IPS DF 6.9 (cell line): ENCODE measurements around the gene APPL2.
"Not testable (repeated sequence)": the region's sequence is repeated elsewhere in the genome, so short reads cannot be mapped to it uniquely, and the experiment has no call there.

Experiments used
- DNase-seq: peaks from one replicate; pipeline ENCODE4 v3.0.0-alpha.2; 2013; ENCODE audit warnings: low read depth, low spot score
- H3K27ac ChIP-seq: one replicate; pipeline ENCODE4 v1.5.1; 2013; ENCODE audit warnings: low read length, control low read depth
- H3K27me3 ChIP-seq: 2 replicates; pipeline ENCODE4 v1.6.1; 2013; ENCODE audit warnings: mild to moderate bottlenecking, low read length; ENCODE audit not compliant: control insufficient read depth, insufficient read depth
- H3K36me3 ChIP-seq: 2 replicates; pipeline ENCODE4 v1.6.1; 2013; ENCODE audit warnings: low read length; ENCODE audit not compliant: control insufficient read depth, insufficient read depth
- H3K4me1 ChIP-seq: 2 replicates; pipeline ENCODE4 v1.6.1; 2013; ENCODE audit warnings: low read length; ENCODE audit not compliant: control insufficient read depth, insufficient read depth
- H3K4me3 ChIP-seq: 2 replicates; pipeline ENCODE4 v1.5.1; 2013; ENCODE audit warnings: mild to moderate bottlenecking, low read length
- H3K9me3 ChIP-seq: 2 replicates; pipeline ENCODE4 v1.6.1; 2013; ENCODE audit warnings: low read length, inconsistent platforms; ENCODE audit not compliant: control insufficient read depth, insufficient read depth
- WGBS: extraction: QIAGEN DNeasy Blood & Tissue Kit; methylation state at CpG from one replicate; pipeline ENCODE4 v1.1.7; 2013; ENCODE audit warnings: mixed read lengths, missing lambda C conversion rate; ENCODE audit not compliant: insufficient read length, insufficient coverage; 5-methylcytosine and 5-hydroxymethylcytosine counted together

The APPL2 gene

GRCh38 chr12:105256921-105257320 is 20.9 kb upstream of the APPL2 start:
- H3K27ac ChIP-seq: no peak overlapping the region
- no peak overlapping the region for H3K4me3 ChIP-seq
- H3K27me3 ChIP-seq: no peaks in the 10 kb centered on the region
- WGBS: no CpG with 5 or more reads among the region's 3 CpGs
- no peaks in the 10 kb centered on the region for H3K36me3 ChIP-seq
- DNase-seq: no peak
- H3K4me1 ChIP-seq: no peaks in the 10 kb centered on the region
- no peaks in the 10 kb centered on the region for H3K9me3 ChIP-seq

- not testable (repeated sequence) for H3K9me3 ChIP-seq, H3K27me3 ChIP-seq, DNase-seq, H3K36me3 ChIP-seq, H3K4me3 ChIP-seq, H3K4me1 ChIP-seq, H3K27ac ChIP-seq
- no CpG with 5 or more reads among the region's 5 CpGs for WGBS
These were observed 20.5 kb upstream of the APPL2 start for GRCh38 chr12:105256431-105256830.

GRCh38 chr12:105256011-105256410 is 20.0 kb upstream of the APPL2 start:
- H3K4me1 ChIP-seq: no peaks in the 10 kb centered on the region
- no peaks in the 10 kb centered on the region for H3K27me3 ChIP-seq
- H3K9me3 ChIP-seq: no peaks in the 10 kb centered on the region
- no peak for DNase-seq
- no peak overlapping the region for H3K4me3 ChIP-seq
- no peaks in the 10 kb centered on the region for H3K36me3 ChIP-seq
- H3K27ac ChIP-seq: no peak overlapping the region
- WGBS: no CpG with 5 or more reads among the region's 2 CpGs

- Histone ChIP-seq H3K4me1 (no peaks in the 10 kb centered on the region), H3K27me3 (no peaks in the 10 kb centered on the region), H3K27ac (no peak overlapping the region), H3K9me3 (no peaks in the 10 kb centered on the region), H3K36me3 (no peaks in the 10 kb centered on the region), H3K4me3 (no peak overlapping the region)
- WGBS: no CpG with 5 or more reads among the region's 3 CpGs
- no peak for DNase-seq
These were observed 18.0 kb upstream of the APPL2 start for GRCh38 chr12:105253866-105254513.

GRCh38 chr12:105252901-105253300 is 16.9 kb upstream of the APPL2 start:
- DNase-seq: no peak
- Histone ChIP-seq H3K4me1 (no peaks in the 10 kb centered on the region), H3K27me3 (no peaks in the 10 kb centered on the region), H3K4me3 (no peak overlapping the region), H3K36me3 (no peaks in the 10 kb centered on the region), H3K27ac (no peak overlapping the region), H3K9me3 (no peaks in the 10 kb centered on the region)
- no CpG with 5 or more reads among the region's 5 CpGs for WGBS

- H3K9me3 ChIP-seq, H3K4me1 ChIP-seq, DNase-seq, H3K27me3 ChIP-seq, H3K4me3 ChIP-seq, H3K27ac ChIP-seq, H3K36me3 ChIP-seq: not testable (repeated sequence)
- no CpG with 5 or more reads among the region's 20 CpGs for WGBS
These were observed 9.9 kb upstream of the APPL2 start for GRCh38 chr12:105245776-105246427.

GRCh38 chr12:105245291-105245690 is 9.3 kb upstream of the APPL2 start:
- H3K36me3 ChIP-seq: no peaks in the 10 kb centered on the region
- H3K9me3 ChIP-seq: no peaks in the 10 kb centered on the region
- H3K4me3 ChIP-seq: no peak overlapping the region
- H3K4me1 ChIP-seq: no peaks in the 10 kb centered on the region
- no peaks in the 10 kb centered on the region for H3K27me3 ChIP-seq
- H3K27ac ChIP-seq: no peak overlapping the region
- no CpG with 5 or more reads among the region's 4 CpGs for WGBS
- no peak for DNase-seq

- H3K9me3 ChIP-seq: no peaks in the 10 kb centered on the region
- WGBS: no CpG with 5 or more reads among the region's 1 CpG
- H3K27ac ChIP-seq: no peak overlapping the region
- DNase-seq: no peak
- no peaks in the 10 kb centered on the region for H3K27me3 ChIP-seq
- H3K4me3 ChIP-seq: no peak overlapping the region
- H3K36me3 ChIP-seq: no peaks in the 10 kb centered on the region
- H3K4me1 ChIP-seq: no peaks in the 10 kb centered on the region
These were observed 4.3 kb upstream of the APPL2 start for GRCh38 chr12:105240228-105240627.

- no peak for DNase-seq
- 100% methylated on average over 1 of the region's 5 CpGs for WGBS
These were observed 3.3 kb upstream of the APPL2 start for GRCh38 chr12:105239304-105239703.

GRCh38 chr12:105237666-105238065 is 1.7 kb upstream of the APPL2 start:
- Histone ChIP-seq H3K36me3 (no peaks in the 10 kb centered on the region), H3K27ac (no peak overlapping the region), H3K9me3 (no peaks in the 10 kb centered on the region), H3K27me3 (no peaks in the 10 kb centered on the region), H3K4me3 (no peak overlapping the region), H3K4me1 (no peaks in the 10 kb centered on the region)
- no peak for DNase-seq
- WGBS: no CpG with 5 or more reads among the region's 2 CpGs

More at GRCh38 chr12:105239304-105239703, 3.3 kb upstream of the APPL2 start:
- no peaks in the 10 kb centered on the region for H3K4me1 ChIP-seq
- no peaks in the 10 kb centered on the region for H3K27me3 ChIP-seq
- no peak overlapping the region for H3K4me3 ChIP-seq
- H3K9me3 ChIP-seq: no peaks in the 10 kb centered on the region
- H3K36me3 ChIP-seq: no peaks in the 10 kb centered on the region
- H3K27ac ChIP-seq: no peak overlapping the region

GRCh38 chr12:105235281-105235731 is 668 bp downstream of the APPL2 start:
- H3K27ac ChIP-seq: no peak overlapping the region
- no peaks in the 10 kb centered on the region for H3K36me3 ChIP-seq
- no peaks in the 10 kb centered on the region for H3K27me3 ChIP-seq
- no peaks in the 10 kb centered on the region for H3K4me1 ChIP-seq
- H3K4me3 ChIP-seq: peak overlapping the region; percentile 98
- DNase-seq: no peak
- H3K9me3 ChIP-seq: no peaks in the 10 kb centered on the region
- WGBS: no CpG with 5 or more reads among the region's 9 CpGs
